Measurements from ENCODE around the gene PACRGL.

The PACRGL gene

GRCh38 chr4:20700007-20700761, at the start of gene PACRGL:
TSS of gene PACRGL (plus strand) at chr4:20700458. CDS start at chr4:20704482, 4,024 bp downstream.
- peak; percentile 87 for DNase-seq (ENCODE audit: low read depth, low spot score)

GRCh38 chr4:20652226-20652885, 47.9 kb upstream of the PACRGL start:
- DNase-seq (ENCODE audit: low read depth, low spot score): no peak

- no peak for DNase-seq (ENCODE audit: low read depth, low spot score)
Observed at GRCh38 chr4:20658456-20658855, 41.8 kb upstream of the PACRGL start.

GRCh38 chr4:20662851-20663250, 37.4 kb upstream of the PACRGL start:
- DNase-seq (ENCODE audit: low read depth, low spot score): no peak

- DNase-seq (ENCODE audit: low read depth, low spot score): no peak
Observed at GRCh38 chr4:20666012-20666860, 34.0 kb upstream of the PACRGL start.

- DNase-seq (ENCODE audit: low read depth, low spot score): no peak
Observed at GRCh38 chr4:20672262-20672661, 28.0 kb upstream of the PACRGL start.

GRCh38 chr4:20675786-20676185, 24.5 kb upstream of the PACRGL start:
- DNase-seq (ENCODE audit: low read depth, low spot score): no peak

- DNase-seq (ENCODE audit: low read depth, low spot score): no peak
Observed at GRCh38 chr4:20676501-20677197, 23.6 kb upstream of the PACRGL start.

- no peak for DNase-seq (ENCODE audit: low read depth, low spot score)
Observed at GRCh38 chr4:20678400-20678799, 21.9 kb upstream of the PACRGL start.

GRCh38 chr4:20679951-20680350, 20.3 kb upstream of the PACRGL start:
- DNase-seq (ENCODE audit: low read depth, low spot score): no peak

- no peak for DNase-seq (ENCODE audit: low read depth, low spot score)
Observed at GRCh38 chr4:20680736-20681135, 19.5 kb upstream of the PACRGL start.

GRCh38 chr4:20681271-20681670, 19.0 kb upstream of the PACRGL start:
- no peak for DNase-seq (ENCODE audit: low read depth, low spot score)

GRCh38 chr4:20682853-20683252, 17.4 kb upstream of the PACRGL start:
- DNase-seq (ENCODE audit: low read depth, low spot score): no peak

- no peak for DNase-seq (ENCODE audit: low read depth, low spot score)
Observed at GRCh38 chr4:20683766-20684165, 16.5 kb upstream of the PACRGL start.

GRCh38 chr4:20684852-20685763, 15.2 kb upstream of the PACRGL start:
- DNase-seq (ENCODE audit: low read depth, low spot score): no peak

- DNase-seq (ENCODE audit: low read depth, low spot score): no peak
Observed at GRCh38 chr4:20687864-20688263, 12.4 kb upstream of the PACRGL start.

GRCh38 chr4:20696815-20697214, 3.4 kb upstream of the PACRGL start:
- DNase-seq (ENCODE audit: low read depth, low spot score): no peak

GRCh38 chr4:20698382-20698781, 1.9 kb upstream of the PACRGL start:
- no peak for DNase-seq (ENCODE audit: low read depth, low spot score)

- no peak for DNase-seq (ENCODE audit: low read depth, low spot score)
Observed at GRCh38 chr4:20698820-20699219, 1.4 kb upstream of the PACRGL start.

GRCh38 chr4:20711335-20711734, 11.1 kb downstream of the PACRGL start:
- no peak for DNase-seq (ENCODE audit: low read depth, low spot score)

GRCh38 chr4:20723019-20723418, 22.8 kb downstream of the PACRGL start:
- DNase-seq (ENCODE audit: low read depth, low spot score): no peak

Data from iPS DF 19.7 (cell line).